Stimulated activated naive B cell treated with anti-CD40 and anti-IgM and Interleukin-4, amounts not matched to agents 10 μg/mL and 1 μg/mL and 100 μg/mL, for 72 hours (primary cell): ENCODE data around the gene ZNF587.
"Not testable (repeated sequence)": the region's sequence is repeated elsewhere in the genome, so short reads cannot be mapped to it uniquely, and the experiment has no call there.

Source experiments
- ATAC-seq, 2 donors: fragments of 150-1000 bp; cut with Tn5 transposase; replicated peaks; 2 replicates each; pipeline ENCODE4 v1.10.0; 2021; ENCODE audit warnings: moderate library complexity in 1 of 2
- DNase-seq: peaks from one replicate; pipeline ENCODE4 v3.0.0; 2021
- H3K27ac Mint-ChIP-seq: one replicate; pipeline ENCODE4 v1.8.0; 2022; ENCODE audit warnings: mild to moderate bottlenecking, mixed read lengths
- H3K27me3 Mint-ChIP-seq, 2 donors: one replicate each; pipeline ENCODE4 v1.8.0; 2022; ENCODE audit warnings: mixed read lengths in 2 of 2
- H3K36me3 Mint-ChIP-seq, 2 donors: one replicate each; pipeline ENCODE4 v1.8.0; 2022; ENCODE audit warnings: mixed read lengths in 2 of 2, mild to moderate bottlenecking in 1 of 2
- H3K4me1 Mint-ChIP-seq, 2 donors: one replicate each; pipeline ENCODE4 v1.8.0; 2022; ENCODE audit warnings: mixed read lengths in 2 of 2, mild to moderate bottlenecking in 1 of 2
- H3K4me3 Mint-ChIP-seq, 2 donors: one replicate each; pipeline ENCODE4 v1.8.0; 2022; ENCODE audit warnings: mild to moderate bottlenecking in 2 of 2, mixed read lengths in 2 of 2, moderate library complexity in 1 of 2
- H3K9me3 Mint-ChIP-seq, 2 donors: one replicate each; pipeline ENCODE4 v1.8.0; 2022; ENCODE audit warnings: mixed read lengths in 2 of 2, mild to moderate bottlenecking in 1 of 2

Gene ZNF587

DNA sequence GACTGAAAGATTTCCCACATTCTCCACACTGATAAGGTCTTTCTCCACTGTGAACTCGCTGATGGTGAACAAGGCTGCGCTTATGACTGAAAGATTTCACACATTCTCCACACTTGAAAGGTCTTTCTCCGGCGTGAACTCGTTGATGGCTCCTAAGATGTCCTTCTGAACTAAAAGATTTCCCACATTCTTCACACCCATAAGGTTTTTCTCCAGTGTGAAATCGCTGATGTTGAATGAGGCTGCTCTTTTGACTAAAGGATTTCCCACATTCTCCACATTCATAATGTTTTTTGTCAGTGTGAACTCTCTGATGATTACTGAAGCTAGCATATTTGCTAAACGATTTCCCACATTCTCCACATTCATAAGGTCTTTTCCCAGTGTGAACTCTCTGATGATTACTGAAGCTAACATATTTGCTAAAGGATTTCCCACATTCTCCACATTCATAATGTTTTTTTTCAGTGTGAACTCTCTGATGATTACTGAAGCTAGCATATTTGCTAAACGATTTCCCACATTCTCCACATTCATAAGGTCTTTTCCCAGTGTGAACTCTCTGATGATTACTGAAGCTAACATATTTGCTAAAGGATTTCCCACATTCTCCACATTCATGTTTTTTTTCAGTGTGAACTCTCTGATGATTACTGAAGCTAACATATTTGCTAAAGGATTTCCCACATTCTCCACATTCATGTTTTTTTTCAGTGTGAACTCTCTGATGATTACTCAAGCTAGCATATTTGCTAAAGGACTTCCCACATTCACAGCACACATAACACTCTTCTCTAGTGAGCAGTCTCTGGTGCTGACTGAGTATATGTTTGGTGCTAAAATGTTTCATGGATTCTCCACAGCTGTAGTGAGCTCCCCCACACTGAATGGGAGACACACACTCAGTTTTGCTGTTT is 24.5 kb downstream of the ZNF587 start:
- not testable (repeated sequence) for DNase-seq
- H3K27ac Mint-ChIP-seq: peak overlapping the region; percentile 73

DNA sequence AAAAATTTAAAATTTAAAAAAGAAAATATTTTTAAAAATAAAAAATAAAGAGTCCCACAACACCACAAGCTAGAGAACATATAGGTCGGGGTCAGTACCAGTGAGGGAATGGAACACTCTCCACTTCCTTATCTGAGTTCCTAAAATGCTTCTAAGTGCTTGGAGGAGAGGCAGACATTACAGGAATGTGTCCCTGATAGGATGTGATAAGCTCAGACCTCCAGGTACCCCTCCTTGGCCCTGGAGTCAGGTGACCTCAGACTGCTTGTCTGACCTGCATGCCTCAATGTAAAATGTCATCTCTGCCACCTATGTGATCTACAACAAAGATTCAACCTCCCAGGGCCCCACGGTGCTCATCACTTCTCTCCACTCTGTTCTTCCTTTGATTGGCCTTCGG is 36.4 kb downstream of the ZNF587 start:
- Mint-ChIP-seq H3K27me3 (no peaks in the 10 kb centered on the region), H3K36me3 (peaks cover 41 to 46% of the 10 kb centered on the region in 2 donors), H3K27ac (peak overlapping the region; percentile 11), H3K9me3 (no peaks in the 10 kb centered on the region), H3K4me3 (peak overlapping the region in 1 of 2 donors; percentile 27), H3K4me1 (peaks cover 25 to 52% of the 10 kb centered on the region in 2 donors)
- ATAC-seq: no peak
- DNase-seq: no peak

More for the DNA sequence above, 24.5 kb downstream of the ZNF587 start:
- Mint-ChIP-seq H3K36me3 (peaks cover 75 to 88% of the 10 kb centered on the region in 2 donors), H3K9me3 (peaks cover 27 to 34% of the 10 kb centered on the region in 2 donors), H3K4me1 (peaks cover 6 to 13% of the 10 kb centered on the region in 2 donors)
- H3K4me3 Mint-ChIP-seq, H3K27me3 Mint-ChIP-seq, ATAC-seq: not testable (repeated sequence)

DNA sequence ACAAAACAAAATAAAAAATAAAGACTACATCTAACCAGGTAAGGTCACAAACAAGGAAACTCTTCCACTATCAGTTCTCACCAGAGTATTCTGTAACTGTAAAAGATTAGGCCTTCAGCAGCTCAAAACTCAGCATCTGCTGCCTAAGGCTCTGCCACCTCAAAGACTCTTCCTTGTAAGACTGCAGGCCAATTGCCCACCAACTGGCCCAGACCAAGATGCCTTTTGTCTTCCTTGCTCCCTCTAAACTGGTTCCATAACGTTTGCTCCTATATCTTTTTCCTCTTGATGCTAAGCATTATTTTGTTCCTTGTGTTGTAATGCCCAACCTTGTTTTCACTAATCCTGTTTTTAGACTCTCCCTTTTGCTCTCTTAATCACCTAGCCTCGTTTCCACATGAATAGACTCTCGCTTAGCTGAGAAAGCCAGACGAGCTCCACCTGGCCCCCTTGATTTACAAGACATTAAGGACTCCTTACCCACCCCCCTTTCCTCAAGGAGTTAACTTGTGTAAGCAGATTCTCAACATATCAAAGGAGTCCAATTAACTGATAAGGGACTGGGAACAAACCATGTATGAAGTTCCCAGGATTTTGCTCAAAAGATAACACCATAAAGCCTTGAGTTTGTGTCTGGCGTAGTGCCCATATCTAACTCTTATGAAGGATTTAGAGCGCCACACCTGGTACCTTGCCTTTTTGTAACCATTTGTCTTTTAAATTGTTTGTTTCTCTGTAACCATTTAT is 37.7 kb downstream of the ZNF587 start:
- Mint-ChIP-seq H3K4me1 (peaks cover 25 to 52% of the 10 kb centered on the region in 2 donors), H3K4me3 (peak overlapping the region; percentile 92 to 98), H3K27ac (peak overlapping the region; percentile 96), H3K36me3 (peaks cover 41 to 46% of the 10 kb centered on the region in 2 donors), H3K27me3 (no peaks in the 10 kb centered on the region), H3K9me3 (no peaks in the 10 kb centered on the region)
- DNase-seq (no peak), ATAC-seq (no peak)

DNA sequence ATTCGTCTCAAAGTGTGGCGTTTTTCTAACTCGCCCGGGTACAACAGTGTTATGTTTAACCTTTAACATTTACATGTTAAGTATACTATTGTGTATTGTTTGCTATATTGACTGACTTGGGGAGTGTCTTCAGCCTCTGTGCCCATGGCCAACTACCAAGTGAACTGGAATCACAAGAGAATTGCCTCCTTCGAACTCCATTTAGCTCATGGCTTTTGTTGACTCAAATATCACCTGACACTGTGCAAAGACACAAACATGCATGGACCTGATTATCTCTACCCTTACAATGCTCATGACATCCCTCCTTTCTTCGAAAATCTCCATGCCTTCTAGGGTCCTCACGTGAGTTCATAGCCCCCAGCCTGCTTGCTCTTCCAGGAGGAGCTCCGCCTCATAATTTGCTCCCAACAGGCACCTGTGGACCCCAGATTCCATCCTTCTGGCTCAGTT is 38.5 kb downstream of the ZNF587 start:
- peaks cover 23 to 52% of the 10 kb centered on the region in 2 donors for H3K4me1 Mint-ChIP-seq
- H3K9me3 Mint-ChIP-seq: no peaks in the 10 kb centered on the region
- peak overlapping the region; percentile 92 to 98 for H3K4me3 Mint-ChIP-seq
- DNase-seq (no peak), ATAC-seq (peak; percentile 3 to 8)
- H3K27me3 Mint-ChIP-seq: no peaks in the 10 kb centered on the region
- H3K36me3 Mint-ChIP-seq: peaks cover 34 to 40% of the 10 kb centered on the region in 2 donors
- peak overlapping the region; percentile 96 for H3K27ac Mint-ChIP-seq

DNA sequence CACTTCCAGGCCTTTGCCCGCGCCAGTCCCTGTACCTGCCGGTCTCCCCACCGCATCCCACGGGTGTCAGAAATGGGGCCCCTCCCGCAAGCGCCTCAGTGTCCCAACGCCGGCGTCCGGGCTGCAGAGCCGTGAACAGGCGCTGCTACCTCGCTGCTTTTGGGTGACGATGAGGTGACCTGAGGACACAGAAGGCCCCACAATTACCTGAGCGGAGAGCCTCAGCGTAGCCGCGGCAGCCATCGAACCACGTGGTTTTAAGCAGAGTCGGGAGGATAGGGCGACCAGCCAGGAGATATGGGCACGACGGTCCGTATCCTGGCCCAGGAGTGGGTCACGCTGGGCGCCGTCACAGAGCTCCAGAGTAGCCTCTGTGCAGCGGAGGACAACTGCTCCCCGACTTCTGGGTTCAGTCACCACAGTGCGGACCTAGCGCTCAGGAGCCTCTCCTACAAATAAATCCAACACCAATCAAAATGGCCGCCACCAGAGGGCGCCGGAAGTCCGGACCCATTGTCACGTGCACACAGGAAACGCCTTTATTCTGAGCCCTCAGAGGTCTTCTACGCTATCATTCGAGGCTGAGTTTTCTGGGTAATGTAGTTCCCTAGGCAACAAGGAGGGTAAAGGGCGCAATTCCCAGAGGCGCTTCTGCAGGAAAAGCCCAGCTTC is 39.0 kb downstream of the ZNF587 start, which contains the start of gene ZNF814:
Gene ZNF814, minus strand, starts transcription at position 478 of the 672 bp plus-strand sequence. Its CDS starts 235 bp downstream, at position 243.
- H3K4me3 Mint-ChIP-seq: peak within 1 kb of the TSS; percentile 92 to 98
- no peaks in the 10 kb centered on the region for H3K27me3 Mint-ChIP-seq
- H3K9me3 Mint-ChIP-seq: no peaks in the 10 kb centered on the region
- DNase-seq (peak; percentile 85), ATAC-seq (peak; percentile 94 to 97)
- peaks cover 30 to 35% of the 10 kb centered on the region in 2 donors for H3K36me3 Mint-ChIP-seq
- peaks cover 23 to 46% of the 10 kb centered on the region in 2 donors for H3K4me1 Mint-ChIP-seq
- H3K27ac Mint-ChIP-seq: peak within 1 kb of the TSS; percentile 96

DNA sequence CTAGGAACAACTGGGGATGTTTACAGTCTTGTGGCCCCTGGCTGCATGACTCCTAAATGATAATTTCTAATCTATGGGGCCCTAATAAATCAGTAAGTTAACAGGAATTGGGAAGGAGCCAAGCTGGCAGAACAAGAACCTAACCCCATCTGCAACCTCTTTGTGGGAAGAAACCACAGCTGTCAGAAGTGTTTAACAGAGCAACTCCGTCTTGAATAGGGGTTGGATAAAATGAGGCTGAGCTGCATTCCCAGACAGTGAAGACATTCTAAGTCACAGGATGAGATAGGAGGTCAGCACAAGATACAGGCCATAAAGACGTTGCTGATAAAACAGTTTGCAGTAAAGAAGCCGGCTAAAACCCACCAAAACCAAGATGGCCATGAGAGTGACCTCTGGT is 41.0 kb downstream of the ZNF587 start:
- not testable (repeated sequence) for H3K27ac Mint-ChIP-seq, DNase-seq, ATAC-seq, H3K9me3 Mint-ChIP-seq, H3K27me3 Mint-ChIP-seq, H3K4me3 Mint-ChIP-seq
- peaks cover 20 to 27% of the 10 kb centered on the region in 2 donors for H3K36me3 Mint-ChIP-seq
- peaks cover 19 to 30% of the 10 kb centered on the region in 2 donors for H3K4me1 Mint-ChIP-seq

DNA sequence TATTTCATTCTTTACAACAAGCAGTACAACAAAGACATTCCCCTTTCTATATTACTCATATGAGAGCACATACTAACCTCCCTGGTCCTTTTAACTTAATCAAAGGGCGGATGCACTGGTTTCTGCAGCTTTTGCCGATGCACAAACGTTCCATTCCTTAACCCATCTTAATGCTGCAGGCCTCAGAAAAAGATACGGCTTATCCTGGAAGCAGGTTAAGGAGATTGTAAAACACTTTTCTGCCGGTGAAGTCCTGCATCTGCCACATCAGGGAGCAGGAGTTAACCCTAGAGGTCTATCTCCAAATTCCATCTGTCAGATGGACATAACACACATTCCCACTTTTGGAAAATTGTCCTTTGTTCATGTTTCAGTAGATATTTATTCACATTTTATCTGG is 50.7 kb downstream of the ZNF587 start:
- ATAC-seq: no peak
- no peak overlapping the region for H3K4me3 Mint-ChIP-seq
- H3K9me3 Mint-ChIP-seq: no peaks in the 10 kb centered on the region
- no peak overlapping the region for H3K27ac Mint-ChIP-seq
- peaks cover 8 to 21% of the 10 kb centered on the region in 2 donors for H3K36me3 Mint-ChIP-seq
- H3K27me3 Mint-ChIP-seq: no peaks in the 10 kb centered on the region
- DNase-seq: no peak
- H3K4me1 Mint-ChIP-seq: peaks cover 10 to 17% of the 10 kb centered on the region in 2 donors

DNA sequence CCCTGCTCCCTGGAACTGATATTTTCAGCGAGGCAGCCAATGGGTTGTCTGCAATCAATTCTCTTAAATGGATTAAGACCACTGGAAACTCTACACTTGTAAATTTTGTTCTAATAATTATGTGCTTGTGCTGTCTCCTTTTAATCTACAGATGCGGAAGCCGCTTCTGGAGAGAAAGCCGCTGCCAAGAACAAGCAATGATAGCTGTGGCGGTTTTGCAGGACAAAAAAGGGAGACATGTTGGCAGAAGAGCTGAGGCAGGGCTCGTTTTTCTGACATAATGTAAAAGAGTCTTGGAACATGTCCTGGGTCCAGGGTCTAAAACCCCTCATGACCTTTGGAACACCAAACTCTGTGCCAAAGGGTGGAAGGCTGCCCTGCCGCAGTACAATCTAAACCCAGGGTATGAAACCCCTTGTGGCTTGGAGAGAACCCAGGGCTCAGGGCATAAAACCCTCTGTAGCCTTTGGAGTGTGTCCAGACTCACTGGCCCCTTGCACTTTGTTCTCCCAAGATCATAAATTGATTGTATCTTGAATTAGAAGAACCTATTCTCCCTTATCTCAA is 54.0 kb downstream of the ZNF587 start:
- DNase-seq: no peak
- no peak for ATAC-seq
- Mint-ChIP-seq H3K27me3 (no peaks in the 10 kb centered on the region), H3K36me3 (peaks cover 12 to 29% of the 10 kb centered on the region in 2 donors), H3K4me3 (no peak overlapping the region), H3K27ac (no peak overlapping the region), H3K4me1 (peaks cover 11 to 32% of the 10 kb centered on the region in 2 donors), H3K9me3 (no peaks in the 10 kb centered on the region)

DNA sequence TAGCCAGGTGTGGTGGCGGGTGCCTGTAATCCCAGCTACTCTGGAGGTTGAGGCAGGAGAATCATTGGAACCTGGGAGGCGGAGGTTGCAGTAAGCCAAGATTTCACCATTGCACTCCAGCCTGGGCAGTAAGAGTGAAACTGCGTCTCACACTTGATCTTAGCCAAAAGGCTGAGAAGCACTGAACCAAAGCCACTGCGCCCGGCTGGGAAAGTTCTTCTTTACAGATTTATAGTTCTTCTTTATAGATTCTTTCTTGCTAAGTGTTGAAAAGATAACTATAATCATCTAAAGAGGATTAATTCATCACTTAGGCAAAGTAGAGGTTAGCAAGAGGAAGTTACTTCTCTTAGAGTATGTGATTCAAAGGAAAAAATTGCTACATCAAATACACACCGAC is 55.6 kb downstream of the ZNF587 start:
- Mint-ChIP-seq H3K36me3 (peaks cover 16 to 38% of the 10 kb centered on the region in 2 donors), H3K27me3 (no peaks in the 10 kb centered on the region), H3K9me3 (no peaks in the 10 kb centered on the region), H3K27ac (peak overlapping the region; percentile 80), H3K4me1 (peaks cover 11 to 32% of the 10 kb centered on the region in 2 donors), H3K4me3 (no peak overlapping the region)
- DNase-seq: no peak
- peak; percentile 62 to 69 for ATAC-seq

DNA sequence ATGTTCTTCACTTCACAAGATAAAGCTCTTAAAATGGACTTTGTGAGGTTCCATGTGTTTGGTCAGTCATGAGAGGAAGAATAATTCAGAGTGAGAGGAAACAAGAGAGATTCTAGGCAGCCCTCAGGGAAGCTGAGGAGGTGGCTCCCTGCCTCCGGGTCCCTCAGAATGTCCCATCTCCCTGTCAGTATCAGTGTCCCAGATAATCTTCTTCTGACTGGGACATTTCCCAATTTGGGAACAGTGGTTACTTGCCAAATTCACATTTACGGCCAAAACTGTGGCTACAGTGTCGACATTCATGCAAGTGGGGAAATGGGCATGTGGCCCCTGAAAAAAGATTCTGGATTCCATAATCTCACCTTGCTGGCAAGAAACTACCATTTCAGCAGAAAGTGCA is 57.7 kb downstream of the ZNF587 start:
- Mint-ChIP-seq H3K4me3 (no peak overlapping the region), H3K27me3 (no peaks in the 10 kb centered on the region), H3K36me3 (peaks cover 32 to 55% of the 10 kb centered on the region in 2 donors), H3K4me1 (peaks cover 21 to 44% of the 10 kb centered on the region in 2 donors), H3K27ac (no peak overlapping the region), H3K9me3 (no peaks in the 10 kb centered on the region)
- ATAC-seq: no peak
- DNase-seq: no peak

DNA sequence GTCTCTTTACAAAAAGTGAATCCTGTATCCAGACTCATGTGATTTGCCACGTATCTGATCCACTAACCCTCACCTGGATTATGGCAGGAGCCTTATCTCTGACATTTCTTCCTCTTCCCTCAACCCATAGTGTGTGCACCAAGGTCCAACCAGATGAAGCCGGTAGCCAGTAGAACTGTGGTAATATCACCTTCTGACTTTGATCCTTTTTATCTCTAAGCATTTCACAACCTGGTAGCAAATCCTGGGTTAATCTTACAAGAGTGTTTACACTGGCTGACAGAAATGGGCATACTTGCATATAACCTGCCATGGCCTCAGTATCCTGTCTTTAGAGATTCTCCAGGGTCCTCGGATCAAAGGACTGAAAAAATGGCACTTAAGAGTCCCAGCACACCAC is 64.9 kb downstream of the ZNF587 start:
- no peak for ATAC-seq
- no peak overlapping the region for H3K27ac Mint-ChIP-seq
- no peak for DNase-seq
- peaks cover 46 to 64% of the 10 kb centered on the region in 2 donors for H3K36me3 Mint-ChIP-seq
- H3K4me1 Mint-ChIP-seq: peaks cover 39 to 50% of the 10 kb centered on the region in 2 donors
- no peaks in the 10 kb centered on the region for H3K9me3 Mint-ChIP-seq
- H3K4me3 Mint-ChIP-seq: no peak overlapping the region
- no peaks in the 10 kb centered on the region for H3K27me3 Mint-ChIP-seq
